ENCODE data around the gene DENND6B.
A peak's percentile ranks its signal among the peaks of the same experiment; 100 is the strongest.

DENND6B gene

DNA sequence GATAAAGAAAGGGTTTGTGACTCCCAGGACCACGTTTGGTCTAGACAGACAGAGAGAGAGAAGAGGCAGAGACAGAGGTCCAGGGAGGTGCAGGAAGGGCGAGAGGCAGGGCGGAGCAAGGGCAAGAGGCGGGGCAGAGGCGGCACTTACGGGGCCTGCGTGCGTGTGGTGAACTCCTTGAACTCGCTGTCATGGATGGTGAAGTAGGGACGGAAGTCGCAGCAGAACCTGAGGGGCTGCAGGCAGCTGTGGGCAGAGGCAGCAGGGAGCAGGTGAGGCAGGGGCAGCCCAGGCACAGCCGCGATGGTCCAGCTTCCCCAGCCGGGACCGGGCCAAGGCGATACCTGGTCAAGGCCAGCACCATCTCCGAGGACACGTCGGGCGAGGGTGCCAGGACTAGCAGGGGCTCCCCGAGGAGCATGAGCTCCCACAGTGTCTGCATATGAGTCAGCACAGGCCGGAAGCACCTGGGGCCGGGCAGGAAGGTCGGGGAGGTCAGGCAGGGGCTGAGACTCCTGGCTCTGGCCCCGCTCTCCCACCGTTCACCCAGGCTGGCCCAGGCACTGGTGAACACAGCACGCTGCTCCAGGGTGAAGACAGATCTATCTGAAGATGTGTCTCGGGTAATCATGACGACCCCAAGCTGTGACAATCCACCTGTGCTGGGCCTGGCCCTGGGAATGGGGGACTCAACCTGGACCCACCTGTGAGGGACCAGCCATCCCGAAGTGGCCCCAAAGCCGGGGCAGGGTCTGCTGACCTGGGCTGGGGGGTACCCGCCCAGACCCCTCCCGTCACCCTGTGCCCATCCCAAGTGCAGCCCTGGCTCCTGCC lies 12.1 kb downstream of the DENND6B start:
- DNase-seq = no peak

DNA sequence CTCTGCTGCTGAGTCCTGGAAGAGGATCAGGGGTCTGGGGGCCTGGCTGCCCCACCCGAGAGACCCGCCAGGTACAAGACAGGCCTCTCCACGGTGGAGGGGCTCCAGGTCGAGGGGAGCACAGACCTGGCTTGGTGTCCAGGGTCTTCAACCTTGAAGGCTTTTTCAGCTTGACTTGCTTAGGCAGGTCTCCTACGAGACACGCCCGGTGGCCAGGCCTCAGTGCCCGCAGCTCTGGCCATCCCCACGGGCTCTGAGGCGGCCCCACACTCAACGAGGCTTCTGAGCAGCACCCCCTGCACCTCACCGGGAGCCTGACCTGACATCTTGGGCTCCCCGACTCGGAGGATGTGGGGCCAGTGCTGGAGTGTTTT lies 12.7 kb downstream of the DENND6B start:
- DNase-seq = no peak

DNA sequence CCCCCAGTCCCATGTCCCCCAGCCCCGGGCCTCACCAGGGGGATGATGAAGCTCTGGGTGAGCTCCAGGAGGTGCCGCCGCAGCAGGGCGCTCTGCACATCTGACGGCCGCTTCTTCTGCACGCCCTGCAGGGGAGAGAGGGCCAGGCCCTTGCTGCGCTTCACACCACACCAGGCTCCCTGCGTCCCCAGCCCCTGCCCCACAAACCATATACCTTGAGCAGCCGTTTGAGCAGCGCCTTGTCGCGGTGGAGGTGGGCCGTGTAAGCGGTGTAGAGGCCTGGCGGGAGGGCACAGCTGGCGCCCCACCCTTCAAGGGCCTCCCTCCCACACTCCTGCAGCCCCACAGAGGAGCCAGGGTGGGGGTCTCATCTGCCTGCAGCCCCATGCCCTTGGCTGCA lies 13.2 kb downstream of the DENND6B start:
- DNase-seq = no peak

GRCh38 chr22:50313021-50313420 lies 13.8 kb downstream of the DENND6B start:
- no peak for DNase-seq

DNA sequence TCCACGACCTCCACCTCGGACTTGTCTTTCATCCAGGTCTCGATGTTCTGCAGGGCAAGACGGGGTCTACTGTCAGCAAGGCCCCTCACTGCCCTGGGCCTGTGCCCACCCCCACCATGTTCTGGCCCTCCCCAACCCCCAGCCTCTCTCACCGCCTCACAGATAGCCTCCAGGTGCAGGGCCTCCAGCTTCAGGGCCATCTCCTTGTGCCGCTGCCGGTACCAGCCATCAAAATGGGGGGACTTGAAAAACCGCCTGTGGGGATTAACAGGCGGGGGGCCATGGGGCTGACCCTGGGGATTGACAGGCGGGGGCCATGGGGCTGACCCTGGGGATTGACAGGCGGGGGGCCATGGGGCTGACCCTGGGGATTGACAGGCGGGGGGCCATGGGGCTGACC lies 14.4 kb downstream of the DENND6B start:
- no peak for DNase-seq

- no peak for DNase-seq
Observed at GRCh38 chr22:50311606-50312351, 15.0 kb downstream of the DENND6B start.

DNA sequence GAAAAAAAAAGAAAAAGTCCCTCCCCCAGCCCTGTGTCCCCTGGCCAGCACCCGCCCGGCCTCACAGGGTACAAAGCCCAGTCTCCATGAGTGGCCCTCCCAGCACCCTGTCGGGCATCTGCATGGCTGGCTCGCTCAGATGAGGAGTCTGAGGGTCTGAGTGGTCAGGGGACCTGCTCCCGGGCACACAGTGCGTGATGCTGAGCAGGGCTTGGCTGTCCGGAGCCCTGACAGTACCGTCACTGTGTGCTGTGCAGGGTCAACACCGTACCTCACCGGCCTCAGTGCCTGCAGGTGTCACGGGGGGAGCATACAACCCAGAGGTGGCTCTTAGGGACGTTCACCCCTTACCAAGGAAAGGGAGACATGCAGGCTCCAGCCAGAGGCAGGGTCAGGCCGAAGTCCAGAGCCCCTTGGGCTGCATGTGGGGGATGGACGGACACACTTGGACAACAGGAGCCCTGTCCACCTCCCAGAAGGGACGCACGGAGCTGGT lies 15.8 kb downstream of the DENND6B start:
- no peak for DNase-seq

DNA sequence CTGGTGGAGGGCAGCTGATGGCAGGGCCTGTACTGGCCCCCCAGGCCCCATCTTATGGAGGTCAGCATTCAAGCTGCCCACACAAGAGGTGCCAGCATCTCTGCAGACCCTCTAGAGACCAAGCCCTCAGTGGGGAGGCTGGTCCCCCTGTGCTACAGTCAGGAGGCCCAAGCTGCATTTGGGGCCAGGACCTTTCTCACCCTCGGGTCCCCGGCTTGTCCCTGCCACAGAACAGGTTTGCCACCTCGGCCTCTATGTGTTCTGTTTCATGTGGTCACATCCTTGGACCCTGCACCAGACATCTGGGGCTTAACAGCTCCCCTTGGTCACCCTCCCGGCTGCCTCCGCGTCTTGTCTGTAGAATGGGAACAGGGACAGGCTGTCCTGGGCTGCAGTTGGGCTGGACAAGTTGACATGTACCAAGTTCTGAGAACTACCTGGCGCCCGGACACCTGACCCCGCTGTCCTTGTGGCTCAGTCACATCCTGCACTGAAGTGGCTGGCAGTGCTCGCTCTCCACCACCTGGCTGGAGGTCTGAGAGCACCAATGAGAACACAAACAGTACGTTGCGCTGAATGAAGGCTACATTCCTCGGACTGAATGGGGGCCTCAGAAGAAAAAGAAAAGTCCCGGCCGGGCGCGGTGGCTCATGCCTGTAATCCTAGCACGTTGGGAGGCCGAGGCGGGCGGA lies 16.6 kb downstream of the DENND6B start:
- DNase-seq = no peak

- no peak for DNase-seq
Observed at GRCh38 chr22:50309601-50309991, 17.2 kb downstream of the DENND6B start.

DNA sequence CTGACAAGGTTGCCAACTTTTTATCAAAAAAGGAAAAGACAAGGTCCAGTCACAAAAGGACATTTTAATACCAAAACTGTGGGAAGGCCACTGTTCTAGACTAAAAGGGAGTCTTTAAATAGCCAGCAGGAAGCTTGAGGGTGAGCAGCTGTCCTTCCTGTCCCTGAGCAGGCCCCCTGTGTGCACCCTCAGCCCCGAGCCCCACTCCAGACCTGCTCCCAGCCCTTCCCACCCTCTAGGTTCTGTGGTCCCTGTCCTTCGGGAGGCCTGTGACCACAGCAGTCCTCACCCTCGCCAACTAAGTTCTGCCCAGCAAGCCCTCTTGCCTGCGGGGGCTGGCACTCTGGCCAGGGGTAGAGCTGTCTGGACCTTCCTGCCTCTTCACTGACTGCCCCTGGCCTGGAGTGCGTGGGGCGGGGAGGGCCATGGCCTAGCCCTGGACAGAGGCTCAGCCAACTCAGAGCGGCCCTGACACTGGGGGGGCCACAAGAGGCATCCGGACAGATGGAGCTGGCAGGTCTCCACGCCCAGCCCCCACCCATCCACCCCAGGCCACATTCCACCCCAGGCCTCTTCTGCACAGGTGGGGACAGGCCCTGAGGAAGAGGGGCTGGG lies 17.7 kb downstream of the DENND6B start:
- DNase-seq = no peak

- DNase-seq = no peak
Observed at GRCh38 chr22:50308597-50308935, 18.2 kb downstream of the DENND6B start.

GRCh38 chr22:50307890-50308596 lies 18.8 kb downstream of the DENND6B start:
- no peak for DNase-seq

DNA sequence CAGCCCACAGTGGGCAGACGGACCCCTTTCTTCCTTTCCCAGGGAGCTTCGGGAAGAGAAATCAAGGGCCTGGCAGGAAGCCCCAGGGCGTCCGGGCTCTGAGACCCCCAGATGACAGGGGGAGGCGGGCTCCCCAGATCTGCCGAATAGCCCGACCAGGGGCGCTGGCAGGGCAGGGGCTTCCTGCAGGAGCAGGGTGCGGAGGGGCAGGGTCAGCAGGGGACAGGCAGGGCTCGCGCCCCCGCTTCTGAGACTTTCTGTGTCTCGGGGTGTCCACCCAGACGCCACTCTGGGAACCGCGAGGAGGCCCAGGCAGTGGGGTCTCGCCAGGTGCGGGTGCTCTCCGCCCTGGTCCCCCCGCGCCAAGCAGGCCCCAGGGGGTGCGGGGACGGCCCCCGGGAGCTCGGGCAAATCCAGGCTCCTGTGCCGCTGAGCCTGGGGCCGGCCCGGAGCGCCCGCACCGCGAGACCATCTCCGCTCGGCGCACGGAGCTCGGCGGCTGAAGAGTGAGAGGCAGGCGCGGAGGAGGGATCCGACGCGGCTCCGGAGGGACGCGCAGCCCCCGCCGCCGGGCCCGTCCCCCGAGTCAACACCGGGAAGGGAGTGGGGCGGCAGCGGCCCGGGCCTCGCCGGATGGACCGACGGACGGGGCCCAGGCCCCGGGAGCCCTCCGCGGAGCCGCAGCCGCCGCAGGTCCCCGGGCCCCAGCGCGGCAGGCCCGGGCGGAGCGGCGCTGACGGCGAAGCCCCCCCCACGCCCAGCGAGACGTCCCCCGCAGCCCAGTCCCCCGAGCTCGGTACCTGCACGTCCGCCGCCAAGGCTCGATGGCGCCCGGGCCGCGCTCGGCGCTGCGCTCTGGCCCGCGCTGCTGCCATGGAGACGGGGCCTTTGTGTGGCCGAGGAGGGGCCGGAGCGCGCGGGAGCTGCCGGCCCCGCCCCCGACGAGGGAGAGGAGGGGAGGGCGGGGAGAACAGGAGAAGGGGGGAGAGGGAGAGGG lies 19.8 kb downstream of the DENND6B start, which contains the start of gene PLXNB2:
PLXNB2 (minus strand) TSS at position 894 of the 997 bp plus-strand sequence. CDS start 17,062 bp downstream, outside the sequence.
- DNase-seq = peak; percentile 39

DNA sequence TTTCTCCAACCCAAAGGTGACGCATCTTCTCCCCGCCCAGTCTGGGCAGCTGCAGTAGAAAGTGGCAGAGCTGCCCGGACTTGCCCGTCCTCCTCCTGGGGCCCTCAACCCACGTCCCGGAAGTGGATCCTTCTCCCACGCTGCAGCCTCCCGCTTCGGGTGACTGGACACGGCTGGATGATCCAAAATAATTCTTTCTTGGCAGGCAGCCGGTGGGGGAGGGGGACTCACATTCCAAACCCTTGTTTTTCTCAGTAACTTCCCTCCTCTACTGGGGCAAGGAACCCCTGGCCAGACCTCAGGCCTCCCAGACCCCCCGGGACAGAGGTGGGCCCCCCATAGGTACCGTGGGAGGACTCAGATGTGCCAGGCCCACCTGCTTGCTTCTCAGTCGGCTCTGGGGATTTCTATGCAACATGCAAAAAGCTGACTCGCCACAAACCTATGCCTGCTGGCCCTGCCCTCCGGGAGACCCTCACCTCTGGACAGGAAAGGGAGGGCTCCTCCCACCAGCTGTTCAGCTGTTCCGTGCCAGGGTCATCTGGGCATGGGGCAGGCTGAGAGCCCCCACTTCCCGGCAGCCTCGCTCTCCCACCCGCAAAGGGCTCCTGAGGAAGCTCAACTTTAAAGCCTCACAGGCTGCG lies 20.8 kb downstream of the DENND6B start:
- peak; percentile 55 for DNase-seq

- DNase-seq = no peak
Observed at GRCh38 chr22:50305393-50305922, 21.4 kb downstream of the DENND6B start.

- no peak for DNase-seq
Observed at GRCh38 chr22:50304528-50305392, 22.1 kb downstream of the DENND6B start.

DNA sequence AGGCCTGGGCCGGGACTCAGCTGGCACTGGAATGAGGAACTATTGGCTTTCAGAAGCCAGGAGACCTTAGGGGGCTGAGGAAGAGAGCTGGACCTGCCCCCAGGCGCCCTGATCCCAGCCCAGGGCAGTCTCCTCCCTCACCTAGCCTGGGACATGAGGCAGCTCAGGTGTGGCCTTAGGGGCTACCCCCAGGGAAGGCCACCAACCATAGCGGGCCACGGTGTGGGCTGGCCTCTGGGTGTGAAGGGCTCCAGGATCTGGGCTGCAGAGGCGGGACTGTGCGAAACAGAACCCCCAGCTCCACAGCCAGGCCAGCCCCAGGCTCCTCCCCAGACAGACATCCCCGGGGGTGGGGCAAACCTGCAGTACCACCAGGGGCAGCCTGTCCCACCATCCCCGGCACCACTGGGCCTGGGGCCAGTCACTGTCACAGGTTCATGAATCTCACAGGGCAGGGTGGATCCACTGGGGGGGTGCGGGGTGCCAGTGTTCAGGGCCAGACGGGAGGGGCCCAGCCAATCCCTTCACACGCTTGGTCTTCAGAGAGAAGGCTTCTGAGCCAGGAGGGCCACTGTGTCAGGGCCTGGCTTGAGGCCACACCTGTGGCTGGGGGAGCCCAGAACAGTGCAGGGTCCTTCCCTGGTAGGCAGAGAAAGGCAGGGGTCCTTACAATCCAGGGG lies 22.8 kb downstream of the DENND6B start:
- DNase-seq = no peak

DNA sequence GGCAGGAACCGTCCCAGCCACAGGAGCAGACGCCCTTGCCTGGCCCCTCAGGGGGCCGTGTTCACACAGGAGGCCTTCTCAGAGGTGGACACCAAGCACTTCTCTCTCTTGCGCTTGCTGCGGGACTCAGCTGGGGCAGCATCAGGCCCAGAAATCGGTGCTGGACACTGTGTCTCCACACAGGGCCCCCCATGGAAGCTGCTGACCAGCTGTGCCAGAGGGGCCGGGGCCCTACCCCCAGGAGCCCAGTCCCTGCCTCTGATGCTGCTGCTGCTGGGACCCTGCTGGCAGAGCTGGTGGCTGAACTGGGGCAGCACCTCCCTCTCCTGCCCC lies 23.3 kb downstream of the DENND6B start:
- no peak for DNase-seq

DNA sequence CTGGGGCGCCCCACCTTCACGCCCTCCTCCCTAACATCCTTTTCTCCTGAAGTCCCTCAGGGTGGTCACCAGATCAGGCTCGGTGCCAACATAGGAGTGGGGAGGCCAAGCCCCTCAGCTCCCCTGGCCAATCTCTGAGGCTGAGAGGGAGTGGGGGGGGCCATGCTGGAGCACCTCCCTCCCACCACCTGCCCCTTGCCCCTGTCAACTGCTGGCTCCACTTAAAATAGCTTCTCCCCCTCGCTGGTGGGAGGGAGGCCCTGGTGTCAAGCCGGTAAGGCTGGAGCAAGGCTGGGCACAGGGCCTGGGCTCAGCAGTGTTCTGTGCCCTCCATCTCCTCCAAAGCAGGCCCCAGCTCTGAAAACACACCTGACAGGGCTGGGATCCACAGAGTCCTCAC lies 24.2 kb downstream of the DENND6B start:
- DNase-seq = no peak

Data from NCI-H526 treated with DMSO at 0.1 percent for 48 hours (cell line).